RWPE2 (cell line): ENCODE results near the gene LUM.

Experiments used
- ATAC-seq: fragments of 200-7000 bp; cut with Tn5 transposase; 3 replicates; pipeline ENCODE4 v1.9.1; 2021; ENCODE audit warnings: low read depth
- DNase-seq: peaks from one replicate; pipeline ENCODE4 v3.0.0-alpha.2; 2020; ENCODE audit warnings: low spot score
- H3K27ac ChIP-seq: fragments of 450-650 bp; 2 replicates; pipeline ENCODE4 v1.5.1; 2017; ENCODE audit warnings: mild to moderate bottlenecking; ENCODE audit not compliant: poor library complexity, severe bottlenecking
- H3K27me3 ChIP-seq: fragments of 250-450 bp; sonication (Bioruptor Pico); 2 replicates; pipeline ENCODE4 v1.5.1; 2021; ENCODE audit warnings: mild to moderate bottlenecking, moderate library complexity; ENCODE audit not compliant: insufficient read depth, poor library complexity, severe bottlenecking
- H3K36me3 ChIP-seq: fragments of 250-450 bp; sonication (Bioruptor Pico); 2 replicates; pipeline ENCODE4 v1.5.1; 2020; ENCODE audit warnings: low read depth, mild to moderate bottlenecking, moderate library complexity
- H3K4me1 ChIP-seq: fragments of 250-450 bp; sonication (Bioruptor Pico); 2 replicates; pipeline ENCODE4 v1.5.1; 2021; ENCODE audit warnings: mild to moderate bottlenecking, moderate library complexity; ENCODE audit not compliant: insufficient read depth, poor library complexity, severe bottlenecking
- H3K4me3 ChIP-seq: fragments of 250-450 bp; sonication (Bioruptor Pico); 2 replicates; pipeline ENCODE4 v1.5.1; 2021; ENCODE audit warnings: mild to moderate bottlenecking, moderate library complexity; ENCODE audit not compliant: severe bottlenecking
- H3K9me3 ChIP-seq: fragments of 250-450 bp; sonication (Bioruptor Pico); 2 replicates; pipeline ENCODE4 v1.5.1; 2021; ENCODE audit warnings: mild to moderate bottlenecking, moderate library complexity; ENCODE audit not compliant: severe bottlenecking
- TF ChIP-seq, protein P1 (sequence below): fragments of 450-650 bp; IDR thresholded peaks from one replicate; pipeline ENCODE4 v1.5.1; 2017; ENCODE audit warnings: mild to moderate bottlenecking, moderate library complexity; ENCODE audit not compliant: poor library complexity, severe bottlenecking

The LUM gene

DNA sequence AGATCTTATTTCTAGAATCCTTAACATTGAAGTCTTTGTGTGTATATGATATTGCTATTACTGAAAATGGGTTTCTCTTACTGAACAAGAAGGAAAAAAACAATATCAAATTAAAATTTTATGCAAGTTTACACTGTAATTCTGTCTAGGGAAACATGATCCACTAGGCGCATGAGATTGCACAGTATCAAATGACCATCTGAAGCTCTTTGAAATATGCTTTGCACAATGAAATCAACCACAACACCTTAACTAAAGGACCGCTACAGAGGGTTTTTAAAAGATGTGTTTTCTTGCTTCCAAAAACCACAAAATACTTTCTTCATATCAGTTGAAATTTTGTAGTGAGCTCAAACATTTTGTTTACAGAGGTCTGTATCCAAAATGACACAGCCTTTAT is 38.4 kb downstream of the LUM start:
- no peak for ATAC-seq
- no peaks in the 10 kb centered on the region for H3K27me3 ChIP-seq

DNA sequence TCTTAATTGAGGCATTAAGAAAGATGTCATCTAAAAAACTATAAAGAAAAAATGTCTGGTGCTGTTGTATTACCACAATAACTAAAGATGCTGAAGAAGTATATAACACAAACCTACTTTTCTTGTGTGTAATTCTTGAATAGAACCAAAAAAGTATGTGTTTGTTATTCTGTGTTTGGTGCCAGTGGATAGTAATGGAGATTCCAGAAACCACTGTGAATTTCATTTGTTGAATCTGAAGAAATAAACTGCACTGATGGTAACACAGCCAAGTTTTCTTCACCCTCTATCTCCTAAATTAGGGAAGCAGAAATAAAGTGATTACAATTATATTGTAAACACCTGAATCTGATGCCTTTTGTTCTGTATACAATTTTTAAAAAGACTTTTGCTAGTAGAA is 40.4 kb downstream of the LUM start:
- no peaks in the 10 kb centered on the region for H3K4me1 ChIP-seq
- DNase-seq (no peak), ATAC-seq (no peak)
- H3K27me3 ChIP-seq: no peaks in the 10 kb centered on the region
- no peaks in the 10 kb centered on the region for H3K36me3 ChIP-seq
- TF ChIP-seq, protein P1, sequence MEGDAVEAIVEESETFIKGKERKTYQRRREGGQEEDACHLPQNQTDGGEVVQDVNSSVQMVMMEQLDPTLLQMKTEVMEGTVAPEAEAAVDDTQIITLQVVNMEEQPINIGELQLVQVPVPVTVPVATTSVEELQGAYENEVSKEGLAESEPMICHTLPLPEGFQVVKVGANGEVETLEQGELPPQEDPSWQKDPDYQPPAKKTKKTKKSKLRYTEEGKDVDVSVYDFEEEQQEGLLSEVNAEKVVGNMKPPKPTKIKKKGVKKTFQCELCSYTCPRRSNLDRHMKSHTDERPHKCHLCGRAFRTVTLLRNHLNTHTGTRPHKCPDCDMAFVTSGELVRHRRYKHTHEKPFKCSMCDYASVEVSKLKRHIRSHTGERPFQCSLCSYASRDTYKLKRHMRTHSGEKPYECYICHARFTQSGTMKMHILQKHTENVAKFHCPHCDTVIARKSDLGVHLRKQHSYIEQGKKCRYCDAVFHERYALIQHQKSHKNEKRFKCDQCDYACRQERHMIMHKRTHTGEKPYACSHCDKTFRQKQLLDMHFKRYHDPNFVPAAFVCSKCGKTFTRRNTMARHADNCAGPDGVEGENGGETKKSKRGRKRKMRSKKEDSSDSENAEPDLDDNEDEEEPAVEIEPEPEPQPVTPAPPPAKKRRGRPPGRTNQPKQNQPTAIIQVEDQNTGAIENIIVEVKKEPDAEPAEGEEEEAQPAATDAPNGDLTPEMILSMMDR: no peak
- no peak overlapping the region for H3K27ac ChIP-seq
- H3K9me3 ChIP-seq: no peaks in the 10 kb centered on the region
- no peak overlapping the region for H3K4me3 ChIP-seq

More for the DNA sequence above, 38.4 kb downstream of the LUM start:
- no peaks in the 10 kb centered on the region for H3K9me3 ChIP-seq
- TF ChIP-seq, protein P1: no peak
- no peaks in the 10 kb centered on the region for H3K4me1 ChIP-seq
- H3K4me3 ChIP-seq: no peak overlapping the region
- H3K27ac ChIP-seq: no peak overlapping the region
- no peaks in the 10 kb centered on the region for H3K36me3 ChIP-seq
- no peak for DNase-seq

DNA sequence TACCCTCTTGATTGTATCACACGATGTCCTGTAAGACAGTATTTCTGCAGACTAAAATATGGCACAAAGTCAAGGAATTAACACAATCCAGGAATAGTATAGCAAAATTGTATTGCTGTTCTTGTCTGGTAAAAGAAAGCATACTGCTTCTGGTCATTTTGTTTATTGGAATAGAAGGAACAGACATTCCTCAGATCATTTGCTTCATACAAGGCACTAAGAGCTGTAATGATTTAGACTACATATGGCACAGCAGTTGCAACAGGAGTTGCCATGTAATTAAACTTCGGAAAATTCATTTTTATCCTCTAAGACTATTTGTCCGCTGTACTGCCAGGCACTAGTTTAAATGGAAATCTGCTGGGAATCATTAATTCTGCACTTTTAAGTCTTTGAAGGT is 45.9 kb downstream of the LUM start:
- Histone ChIP-seq H3K4me1 (no peaks in the 10 kb centered on the region), H3K36me3 (no peaks in the 10 kb centered on the region), H3K4me3 (no peak overlapping the region), H3K27me3 (no peaks in the 10 kb centered on the region), H3K9me3 (no peaks in the 10 kb centered on the region), H3K27ac (no peak overlapping the region)
- DNase-seq (no peak), ATAC-seq (no peak)
- TF ChIP-seq, protein P1: no peak

DNA sequence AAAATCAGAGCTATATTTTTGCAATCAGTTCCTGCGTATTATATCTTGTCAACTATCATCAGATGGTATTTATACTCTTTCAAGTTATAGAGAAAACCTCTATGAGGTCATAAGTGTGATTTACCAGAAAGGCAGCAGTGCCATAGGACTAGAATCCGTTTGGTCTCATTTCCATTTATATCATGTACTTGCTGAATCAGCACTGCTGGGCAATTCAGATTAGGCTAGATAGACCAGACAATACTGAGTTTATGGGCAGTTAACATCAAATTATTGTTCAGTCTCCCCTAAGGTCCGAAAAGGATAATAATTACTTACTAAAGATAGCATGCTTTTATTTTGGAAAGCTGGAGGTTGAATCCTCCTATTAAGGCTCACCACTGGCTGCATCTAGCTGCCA is 46.7 kb downstream of the LUM start:
- Histone ChIP-seq H3K27ac (no peak overlapping the region), H3K4me3 (no peak overlapping the region), H3K36me3 (no peaks in the 10 kb centered on the region), H3K4me1 (no peaks in the 10 kb centered on the region), H3K27me3 (no peaks in the 10 kb centered on the region), H3K9me3 (no peaks in the 10 kb centered on the region)
- TF ChIP-seq, protein P1: no peak
- DNase-seq: no peak
- no peak for ATAC-seq

GRCh38 chr12:91061091-91061490 is 50.2 kb downstream of the LUM start:
- H3K27ac ChIP-seq: no peak overlapping the region
- H3K27me3 ChIP-seq: no peaks in the 10 kb centered on the region
- TF ChIP-seq, protein P1: no peak
- no peaks in the 10 kb centered on the region for H3K4me1 ChIP-seq
- DNase-seq: no peak
- H3K36me3 ChIP-seq: no peaks in the 10 kb centered on the region
- no peak for ATAC-seq
- H3K9me3 ChIP-seq: no peaks in the 10 kb centered on the region
- no peak overlapping the region for H3K4me3 ChIP-seq
